ENCODE results near the gene PBXIP1. TPM values are rescaled to one million over a fixed set of nuclear protein-coding genes. Genes with fewer than 3 reads are reported as not detected.

PBXIP1 gene
- polyA plus RNA-seq: 15.1 to 29.9 TPM (median 15.6 TPM) in 3 replicates
- 5.8 TPM for polyA plus RNA-seq (2011; ENCODE audit: low read depth)
- 4.9 and 7.7 TPM in 2 replicates for polyA plus RNA-seq (2011; cell fraction: cytosol; rRNA removed)
- polyA plus RNA-seq (2011; cell fraction: nucleus; rRNA removed): 45.9 and 54.4 TPM in 2 replicates
- 15.9 and 21.9 TPM in 2 replicates for polyA plus RNA-seq (2012; ENCODE audit: low replicate concordance)
- polyA minus RNA-seq: 12.5 to 24.5 TPM (median 20.5 TPM) in 3 replicates
- polyA minus RNA-seq (2011; cell fraction: cytosol; rRNA and poly(A)+ RNA removed): 12.5 TPM
- 46.6 and 54.2 TPM in 2 replicates for polyA minus RNA-seq (2011; cell fraction: nucleus; rRNA and poly(A)+ RNA removed)

- peak within 1 kb of the TSS; percentile 49 to 71 (median 58) for H3K4me3 ChIP-seq (ENCODE audit: control insufficient read depth in 2 of 3, extremely low read depth in 1 of 3, insufficient read depth in 2 of 3, low read depth in 1 of 3, low read length in 3 of 3)
- H3K27me3 ChIP-seq (ENCODE audit: control insufficient read depth, extremely low read depth, insufficient read depth, low read length): no peaks in the 10 kb centered on the region
- DNase-seq (ENCODE audit: low read depth, low spot score) (no peak), FAIRE-seq (peak; percentile 49)
- dilution Hi-C loops (cut with MboI; ENCODE audit: extremely low pct_ligation_motif_present, low sequenced_read_pairs): no loop called here
- H3K4me1 ChIP-seq (ENCODE audit: control insufficient read depth, extremely low read depth, insufficient read depth, low read length): peaks cover 29% of the 10 kb centered on the region
- no peaks in the 10 kb centered on the region for H3K9me1 ChIP-seq (ENCODE audit: control insufficient read depth, extremely low read depth, insufficient read depth, low read length)
- peak within 1 kb of the TSS; percentile 73 for H3K4me2 ChIP-seq (ENCODE audit: control insufficient read depth, extremely low read depth, insufficient read depth, low read depth, low read length)
- peaks cover 16% of the 10 kb centered on the region for H3K79me2 ChIP-seq (ENCODE audit: control insufficient read depth, insufficient read depth, low read length)
- TF ChIP-seq EZH2 (IDR thresholded peaks at IDR 0.05; ENCODE audit: low read length): no peak
- TF ChIP-seq CTCF (optimal IDR thresholded peaks at IDR 0.05 in 1 of 3, IDR thresholded peaks at IDR 0.05 in 1 of 3, conservative IDR thresholded peaks at IDR 0.05 in 1 of 3; ENCODE audit: extremely low read depth in 1 of 3, insufficient read depth in 2 of 3, low read length in 3 of 3): peak in 2 of 3 experiments; percentile 6 to 26
- H3K27ac ChIP-seq (ENCODE audit: control insufficient read depth, insufficient read depth, low read length): peak within 1 kb of the TSS; percentile 15
- no peaks in the 10 kb centered on the region for H4K20me1 ChIP-seq (ENCODE audit: control insufficient read depth, extremely low read depth, insufficient read depth, low read length)
- no peaks in the 10 kb centered on the region for H3K9me3 ChIP-seq (ENCODE audit: control insufficient read depth, low read depth, low read length)
- peak within 1 kb of the TSS; percentile 49 for H2AFZ ChIP-seq (ENCODE audit: control insufficient read depth, low read length)
- peaks cover 6 to 13% of the 10 kb centered on the region in 2 experiments for H3K36me3 ChIP-seq (ENCODE audit: control insufficient read depth in 2 of 2, extremely low read depth in 1 of 2, insufficient read depth in 2 of 2, low read length in 2 of 2)
- H3K9ac ChIP-seq (ENCODE audit: control insufficient read depth, extremely low read depth, insufficient read depth, low read length): peak within 1 kb of the TSS; percentile 56
Observed at GRCh38 chr1:154955718-154956543, at the start of gene PBXIP1. Gene PBXIP1, minus strand, starts transcription at chr1:154956099. Its CDS starts 2,378 bp downstream, at chr1:154953721.

GRCh38 chr1:155005076-155006011, 49.4 kb upstream of the PBXIP1 start:
- no peak for TF ChIP-seq EZH2 (IDR thresholded peaks at IDR 0.05; ENCODE audit: low read length)
- TF ChIP-seq CTCF (optimal IDR thresholded peaks at IDR 0.05 in 1 of 3, IDR thresholded peaks at IDR 0.05 in 1 of 3, conservative IDR thresholded peaks at IDR 0.05 in 1 of 3; ENCODE audit: extremely low read depth in 1 of 3, insufficient read depth in 2 of 3, low read length in 3 of 3): no peak
- peak overlapping the region; percentile 89 for H3K9ac ChIP-seq (ENCODE audit: control insufficient read depth, extremely low read depth, insufficient read depth, low read length)
- peaks cover 71% of the 10 kb centered on the region for H3K79me2 ChIP-seq (ENCODE audit: control insufficient read depth, insufficient read depth, low read length)
- H4K20me1 ChIP-seq (ENCODE audit: control insufficient read depth, extremely low read depth, insufficient read depth, low read length): no peaks in the 10 kb centered on the region
- peak overlapping the region; percentile 92 for H3K4me2 ChIP-seq (ENCODE audit: control insufficient read depth, extremely low read depth, insufficient read depth, low read depth, low read length)
- dilution Hi-C loops (cut with MboI; ENCODE audit: extremely low pct_ligation_motif_present, low sequenced_read_pairs): no loop called here
- no peaks in the 10 kb centered on the region for H3K9me1 ChIP-seq (ENCODE audit: control insufficient read depth, extremely low read depth, insufficient read depth, low read length)
- DNase-seq (ENCODE audit: low read depth, low spot score) (no peak), FAIRE-seq (peak; percentile 49)
- H3K9me3 ChIP-seq (ENCODE audit: control insufficient read depth, low read depth, low read length): no peaks in the 10 kb centered on the region
- peaks cover 1 to 18% of the 10 kb centered on the region in 2 experiments for H3K36me3 ChIP-seq (ENCODE audit: control insufficient read depth in 2 of 2, extremely low read depth in 1 of 2, insufficient read depth in 2 of 2, low read length in 2 of 2)
- no peaks in the 10 kb centered on the region for H3K27me3 ChIP-seq (ENCODE audit: control insufficient read depth, extremely low read depth, insufficient read depth, low read length)
- H3K4me1 ChIP-seq (ENCODE audit: control insufficient read depth, extremely low read depth, insufficient read depth, low read length): peaks cover 60% of the 10 kb centered on the region
- H2AFZ ChIP-seq (ENCODE audit: control insufficient read depth, low read length): no peak overlapping the region
- peak overlapping the region; percentile 2 to 99 (median 81) for H3K4me3 ChIP-seq (ENCODE audit: control insufficient read depth in 2 of 3, extremely low read depth in 1 of 3, insufficient read depth in 2 of 3, low read depth in 1 of 3, low read length in 3 of 3)
- H3K27ac ChIP-seq (ENCODE audit: control insufficient read depth, insufficient read depth, low read length): peak overlapping the region; percentile 76
